ENCODE measurements around the gene DNHD1. TPM values are rescaled to one million over a fixed set of nuclear protein-coding genes. Genes with fewer than 3 reads are reported as not detected.

The DNHD1 gene
- total RNA-seq, 1 donor from 2014 or later = 17.2 TPM

- intact Hi-C loops (cut with DNase I) = loop anchor here (5.0 to 10.0 kb wide), 2 partner anchors 55 to 82 kb away; partner anchors contain the start of genes DCHS1 and MRPL17
- no peak overlapping the region for H3K27ac ChIP-seq
- peaks cover 37% of the 10 kb centered on the region for H3K4me1 ChIP-seq
- TF ChIP-seq, protein P1, sequence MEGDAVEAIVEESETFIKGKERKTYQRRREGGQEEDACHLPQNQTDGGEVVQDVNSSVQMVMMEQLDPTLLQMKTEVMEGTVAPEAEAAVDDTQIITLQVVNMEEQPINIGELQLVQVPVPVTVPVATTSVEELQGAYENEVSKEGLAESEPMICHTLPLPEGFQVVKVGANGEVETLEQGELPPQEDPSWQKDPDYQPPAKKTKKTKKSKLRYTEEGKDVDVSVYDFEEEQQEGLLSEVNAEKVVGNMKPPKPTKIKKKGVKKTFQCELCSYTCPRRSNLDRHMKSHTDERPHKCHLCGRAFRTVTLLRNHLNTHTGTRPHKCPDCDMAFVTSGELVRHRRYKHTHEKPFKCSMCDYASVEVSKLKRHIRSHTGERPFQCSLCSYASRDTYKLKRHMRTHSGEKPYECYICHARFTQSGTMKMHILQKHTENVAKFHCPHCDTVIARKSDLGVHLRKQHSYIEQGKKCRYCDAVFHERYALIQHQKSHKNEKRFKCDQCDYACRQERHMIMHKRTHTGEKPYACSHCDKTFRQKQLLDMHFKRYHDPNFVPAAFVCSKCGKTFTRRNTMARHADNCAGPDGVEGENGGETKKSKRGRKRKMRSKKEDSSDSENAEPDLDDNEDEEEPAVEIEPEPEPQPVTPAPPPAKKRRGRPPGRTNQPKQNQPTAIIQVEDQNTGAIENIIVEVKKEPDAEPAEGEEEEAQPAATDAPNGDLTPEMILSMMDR (IDR thresholded peaks at IDR 0.05) = no peak
- no peak for TF ChIP-seq POLR2A (IDR thresholded peaks at IDR 0.05)
- TF ChIP-seq POLR2AphosphoS5 (IDR thresholded peaks at IDR 0.05; ENCODE audit: insufficient read depth in 1 of 2, low read depth in 1 of 2) = no peak
- no peaks in the 10 kb centered on the region for H3K27me3 ChIP-seq
- H3K36me3 ChIP-seq = peaks cover 0 to 38% of the 10 kb centered on the region in 2 donors
- no peaks in the 10 kb centered on the region for H3K9me3 ChIP-seq
- no peak overlapping the region for H3K4me3 ChIP-seq
- peak in 1 of 2 donors; percentile 56 for DNase-seq (ENCODE audit: extremely low spot score in 2 of 2)
These were observed 102.9 kb downstream of the DNHD1 start for GRCh38 chr11:6599881-6600390.

- Histone ChIP-seq H3K36me3 (peaks cover 0 to 38% of the 10 kb centered on the region in 2 donors), H3K4me1 (peaks cover 48% of the 10 kb centered on the region), H3K27ac (no peak overlapping the region), H3K27me3 (no peaks in the 10 kb centered on the region), H3K9me3 (no peaks in the 10 kb centered on the region), H3K4me3 (no peak overlapping the region)
- peak in 1 of 2 donors; percentile 85 for DNase-seq (ENCODE audit: extremely low spot score in 2 of 2)
- intact Hi-C loops (cut with DNase I) = loop anchor here (5.0 to 10.0 kb wide), 2 partner anchors 54 to 81 kb away; partner anchors contain the start of genes DCHS1 and MRPL17
- TF ChIP-seq POLR2AphosphoS5 (IDR thresholded peaks at IDR 0.05; ENCODE audit: insufficient read depth in 1 of 2, low read depth in 1 of 2) = no peak
- TF ChIP-seq, protein P1 (IDR thresholded peaks at IDR 0.05) = no peak
- no peak for TF ChIP-seq POLR2A (IDR thresholded peaks at IDR 0.05)
These were observed 104.0 kb downstream of the DNHD1 start for GRCh38 chr11:6601041-6601461.

GRCh38 chr11:6602096-6602940 is 105.2 kb downstream of the DNHD1 start:
- TF ChIP-seq, protein P1 (IDR thresholded peaks at IDR 0.05) = no peak
- TF ChIP-seq POLR2A (IDR thresholded peaks at IDR 0.05) (no peak), POLR2AphosphoS5 (IDR thresholded peaks at IDR 0.05; ENCODE audit: insufficient read depth in 1 of 2, low read depth in 1 of 2) (no peak)
- peak overlapping the region; percentile 62 to 85 for H3K4me3 ChIP-seq
- no peaks in the 10 kb centered on the region for H3K27me3 ChIP-seq
- H3K4me1 ChIP-seq = peaks cover 54% of the 10 kb centered on the region
- H3K27ac ChIP-seq = peak overlapping the region; percentile 87
- intact Hi-C loops (cut with DNase I) = loop anchor here (5.0 to 10.0 kb wide), 2 partner anchors 52 to 80 kb away; partner anchors contain the start of genes DCHS1 and MRPL17
- DNase-seq (ENCODE audit: extremely low spot score in 2 of 2) = peak in 1 of 2 donors; percentile 80
- H3K9me3 ChIP-seq = no peaks in the 10 kb centered on the region
- peaks cover 0 to 38% of the 10 kb centered on the region in 2 donors for H3K36me3 ChIP-seq

DNA sequence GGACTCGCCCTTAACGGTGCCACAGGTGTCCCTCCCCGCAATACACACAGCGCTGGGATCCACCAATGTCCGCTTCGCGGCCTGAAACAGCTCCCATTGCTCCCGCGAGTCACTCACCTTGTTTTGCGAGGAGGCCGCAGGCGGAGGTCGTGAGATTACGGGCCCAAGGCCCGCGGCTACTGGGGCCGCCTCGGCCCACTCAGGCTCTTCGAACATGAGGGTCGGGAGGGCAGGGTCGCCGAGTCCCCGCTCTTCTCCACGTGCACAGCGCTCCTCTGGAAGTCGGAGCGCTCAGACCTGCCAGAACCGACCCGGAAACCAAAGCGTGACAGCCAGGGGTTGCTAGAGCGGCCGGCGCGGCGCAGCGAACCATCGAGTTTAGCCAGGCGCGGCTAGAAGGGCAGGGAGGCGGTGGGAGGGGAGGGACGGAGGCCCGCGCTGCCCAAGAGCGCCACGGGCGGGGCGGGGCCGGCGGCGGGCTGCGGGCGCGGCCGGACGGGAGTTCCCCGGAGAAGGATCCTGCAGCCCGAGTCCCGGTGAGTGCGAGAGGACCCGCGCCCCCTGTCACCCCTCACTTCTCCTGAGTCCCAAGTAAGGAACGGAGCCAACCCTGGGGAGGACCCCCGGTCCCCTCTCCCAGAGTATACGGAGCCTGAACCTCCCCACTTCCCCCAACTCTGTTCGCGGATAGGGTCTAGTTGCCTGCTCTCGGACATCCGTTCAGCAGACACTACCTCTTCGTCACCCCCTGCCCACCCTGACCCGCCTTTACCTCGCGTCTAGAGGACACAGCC is 106.4 kb downstream of the DNHD1 start, which contains the start of the genes ILK and RRP8:
ILK (plus strand) TSS at position 488 of the 794 bp plus-strand sequence. CDS start 498 bp downstream, outside the sequence.
RRP8 (minus strand) TSS at position 330 of the 794 bp plus-strand sequence; CDS start at position 216, 114 bp downstream.
- Histone ChIP-seq H3K4me1 (peaks cover 61% of the 10 kb centered on the region), H3K27ac (peak within 1 kb of the TSS; percentile 87), H3K4me3 (peak within 1 kb of the TSS; percentile 62 to 85), H3K9me3 (no peaks in the 10 kb centered on the region), H3K36me3 (peaks cover 0 to 37% of the 10 kb centered on the region in 2 donors), H3K27me3 (no peaks in the 10 kb centered on the region)
- peak; percentile 93 to 96 for DNase-seq (ENCODE audit: extremely low spot score in 2 of 2)
- intact Hi-C loops (cut with DNase I) = loop anchor here (5.0 to 10.0 kb wide), 2 partner anchors 51 to 79 kb away; partner anchors contain the start of genes DCHS1 and MRPL17
- TF ChIP-seq POLR2A (IDR thresholded peaks at IDR 0.05) (peak in 1 of 2 donors; percentile 91), POLR2AphosphoS5 (IDR thresholded peaks at IDR 0.05; ENCODE audit: insufficient read depth in 1 of 2, low read depth in 1 of 2) (peak; percentile 80 to 86)
- TF ChIP-seq, protein P1 (IDR thresholded peaks at IDR 0.05) = no peak

Measured in vagina (tissue), 2 donors.